Measurements from ENCODE around the gene SMAD4. TPM values are rescaled to one million over a fixed set of nuclear protein-coding genes. Genes with fewer than 3 reads are reported as not detected.

Gene SMAD4
- polyA plus RNA-seq, 3 donors: 21.0 to 34.0 (median 29.1) TPM

DNA sequence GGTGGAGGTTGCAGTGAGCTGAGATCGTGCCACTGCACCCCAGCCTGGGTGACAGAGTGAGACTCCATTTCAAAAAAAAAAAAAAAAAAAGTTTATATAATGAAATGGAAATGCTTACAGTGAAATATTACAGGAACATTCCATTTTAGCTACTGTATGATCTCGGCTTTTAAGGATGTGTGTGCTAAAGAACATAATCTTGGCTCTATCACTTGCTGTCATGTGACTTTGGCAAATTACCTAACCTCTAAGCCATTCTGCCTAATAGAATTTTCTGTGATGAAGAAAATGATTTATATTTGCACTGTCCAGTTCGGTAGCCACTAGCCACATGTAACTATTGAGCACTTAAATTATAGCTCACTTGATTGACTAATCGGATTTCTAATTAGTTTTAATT lies 36.3 kb downstream of the SMAD4 start:
- no peaks in the 10 kb centered on the region for H3K79me2 ChIP-seq (ENCODE audit: insufficient read depth, low read length)
- Mint-ChIP-seq H3K36me3 (peaks cover 55 to 80% of the 10 kb centered on the region in 2 donors), H3K4me3 (no peak overlapping the region), H3K27ac (no peak overlapping the region), H3K4me1 (peaks cover 2% of the 10 kb centered on the region), H3K27me3 (ENCODE audit: low read depth in 3 of 3) (no peaks in the 10 kb centered on the region), H3K9me3 (no peaks in the 10 kb centered on the region)
- TF ChIP-seq CTCF (IDR thresholded peaks at IDR 0.05): no peak
- H3K9ac ChIP-seq (ENCODE audit: insufficient read depth, low read length, poor library complexity, severe bottlenecking): no peak overlapping the region
- DNase-seq: no peak
- no peak overlapping the region for H3K4me2 ChIP-seq (replicated peaks; ENCODE audit: extremely low read depth, low read length, poor library complexity, severe bottlenecking)
- H2AFZ ChIP-seq (ENCODE audit: insufficient read depth, low read depth, low read length, poor library complexity, severe bottlenecking): no peak overlapping the region
- no peaks in the 10 kb centered on the region for H3K9me3 ChIP-seq (replicated peaks in 1 of 2; ENCODE audit: control insufficient read depth in 1 of 2, insufficient read depth in 1 of 2, low read length in 2 of 2)
- no peaks in the 10 kb centered on the region for H3K4me1 ChIP-seq (ENCODE audit: control insufficient read depth in 1 of 2, insufficient read depth in 2 of 2, low read length in 2 of 2)
- no peaks in the 10 kb centered on the region for H3K27me3 ChIP-seq (ENCODE audit: control insufficient read depth in 2 of 2, insufficient read depth in 2 of 2, low read length in 2 of 2)
- H3K27ac ChIP-seq (ENCODE audit: low read depth in 1 of 2, low read length in 2 of 2): no peak overlapping the region
- WGBS (ENCODE audit: insufficient coverage): no CpG with 5 or more reads among the region's 4 CpGs
- no peak overlapping the region for H3K4me3 ChIP-seq (replicated peaks in 1 of 3; ENCODE audit: low read depth in 2 of 3, low read length in 3 of 3)
- peaks cover 76 to 97% of the 10 kb centered on the region in 2 donors for H3K36me3 ChIP-seq (replicated peaks in 1 of 2; ENCODE audit: control insufficient read depth in 1 of 2, insufficient read depth in 2 of 2, low read length in 2 of 2)
- intact Hi-C loops (cut with micrococcal nuclease): no loop called here
- H4K20me1 ChIP-seq (ENCODE audit: insufficient read depth, low read length): peaks cover 32% of the 10 kb centered on the region

DNA sequence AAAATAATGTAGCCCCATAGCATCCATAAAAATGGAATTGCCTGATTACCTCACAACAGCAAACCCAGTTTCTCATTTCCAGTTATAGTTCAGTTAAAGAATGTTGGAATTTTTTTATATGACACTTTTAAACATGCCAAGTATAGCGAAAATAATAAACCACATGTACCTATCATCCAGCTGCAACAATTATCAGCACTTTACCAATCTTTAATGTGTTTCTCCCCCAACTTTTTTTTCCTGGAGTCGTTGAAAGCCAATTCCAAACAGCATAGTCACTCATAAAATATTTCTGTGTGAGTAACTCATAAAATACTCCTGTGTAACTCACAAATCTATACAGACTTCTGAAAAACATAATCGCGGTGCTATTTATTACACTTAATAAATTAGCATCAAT lies 38.1 kb downstream of the SMAD4 start:
- H3K27me3 Mint-ChIP-seq (ENCODE audit: low read depth in 3 of 3): no peaks in the 10 kb centered on the region
- WGBS (ENCODE audit: insufficient coverage): no CpG with 5 or more reads among the region's 4 CpGs
- peaks cover 73 to 98% of the 10 kb centered on the region in 2 donors for H3K36me3 ChIP-seq (replicated peaks in 1 of 2; ENCODE audit: control insufficient read depth in 1 of 2, insufficient read depth in 2 of 2, low read length in 2 of 2)
- no peak overlapping the region for H3K4me2 ChIP-seq (replicated peaks; ENCODE audit: extremely low read depth, low read length, poor library complexity, severe bottlenecking)
- no peaks in the 10 kb centered on the region for H3K27me3 ChIP-seq (ENCODE audit: control insufficient read depth in 2 of 2, insufficient read depth in 2 of 2, low read length in 2 of 2)
- peaks cover 36% of the 10 kb centered on the region for H4K20me1 ChIP-seq (ENCODE audit: insufficient read depth, low read length)
- no peaks in the 10 kb centered on the region for H3K9me3 ChIP-seq (replicated peaks in 1 of 2; ENCODE audit: control insufficient read depth in 1 of 2, insufficient read depth in 1 of 2, low read length in 2 of 2)
- H3K4me1 ChIP-seq (ENCODE audit: control insufficient read depth in 1 of 2, insufficient read depth in 2 of 2, low read length in 2 of 2): no peaks in the 10 kb centered on the region
- H3K4me1 Mint-ChIP-seq: peaks cover 2% of the 10 kb centered on the region
- H3K27ac Mint-ChIP-seq: no peak overlapping the region
- no peak overlapping the region for H2AFZ ChIP-seq (ENCODE audit: insufficient read depth, low read depth, low read length, poor library complexity, severe bottlenecking)
- peaks cover 59 to 76% of the 10 kb centered on the region in 2 donors for H3K36me3 Mint-ChIP-seq
- H3K9me3 Mint-ChIP-seq: no peaks in the 10 kb centered on the region
- no peak for DNase-seq
- no peak overlapping the region for H3K4me3 Mint-ChIP-seq
- H3K27ac ChIP-seq (ENCODE audit: low read depth in 1 of 2, low read length in 2 of 2): no peak overlapping the region
- H3K9ac ChIP-seq (ENCODE audit: insufficient read depth, low read length, poor library complexity, severe bottlenecking): no peak overlapping the region
- intact Hi-C loops (cut with micrococcal nuclease): no loop called here
- H3K4me3 ChIP-seq (replicated peaks in 1 of 3; ENCODE audit: low read depth in 2 of 3, low read length in 3 of 3): no peak overlapping the region
- H3K79me2 ChIP-seq (ENCODE audit: insufficient read depth, low read length): no peaks in the 10 kb centered on the region
- no peak for TF ChIP-seq CTCF (IDR thresholded peaks at IDR 0.05)
